ENCODE results near the gene CDH15. TPM values are rescaled to one million over a fixed set of nuclear protein-coding genes. Genes with fewer than 3 reads are reported as not detected.

Gene CDH15
- total RNA-seq, 2 experiments from 2014 or later, result not detected

DNA sequence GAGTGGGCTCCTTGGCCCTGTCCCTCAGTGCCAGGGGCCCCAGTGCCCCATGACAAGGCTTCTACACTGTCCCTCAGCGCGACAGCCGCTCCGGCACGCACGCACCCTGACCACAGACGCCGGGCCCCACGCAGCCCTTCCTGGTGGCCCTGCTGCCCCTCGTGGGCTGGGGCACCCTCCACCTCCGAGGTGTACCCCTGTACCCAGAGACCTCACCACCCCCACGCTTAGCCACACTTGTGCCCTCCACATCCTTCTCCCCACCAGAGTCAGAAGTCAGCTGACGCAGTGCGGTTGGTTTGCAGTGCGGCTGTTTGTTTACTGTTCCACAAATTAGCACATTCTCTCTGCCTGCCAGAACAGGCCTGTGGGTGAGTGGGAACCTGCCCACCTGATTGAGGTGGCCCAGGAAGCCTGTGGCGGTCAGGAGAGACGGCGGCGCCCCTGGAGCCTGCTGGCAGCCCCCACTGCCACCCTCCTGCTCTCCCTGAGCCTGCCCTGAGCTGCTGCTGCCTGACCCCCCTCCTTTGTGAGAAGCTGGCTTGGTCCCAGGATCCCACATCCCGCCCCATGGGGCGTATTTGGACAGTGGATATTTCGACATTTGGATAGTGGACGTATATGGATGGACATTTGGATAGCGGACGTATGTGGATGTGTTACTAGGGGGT, 38.0 kb upstream of the CDH15 start:
- Mint-ChIP-seq H3K9me3 (no peaks in the 10 kb centered on the region), H3K4me1 (ENCODE audit: low read depth) (peaks cover 9% of the 10 kb centered on the region), H3K27me3 (no peaks in the 10 kb centered on the region), H3K4me3 (no peak overlapping the region), H3K36me3 (ENCODE audit: low read depth) (peaks cover 58% of the 10 kb centered on the region), H3K27ac (no peak overlapping the region)
- no peak for ATAC-seq (ENCODE audit: poor library complexity)
- Histone ChIP-seq H3K27me3 (ENCODE audit: control insufficient read depth in 1 of 2, insufficient read depth in 2 of 2, low read length in 2 of 2) (no peaks in the 10 kb centered on the region), H3K4me3 (ENCODE audit: low read length) (no peak overlapping the region), H3K9me3 (ENCODE audit: control insufficient read depth in 1 of 2, insufficient read depth in 1 of 2, low read length in 2 of 2) (no peaks in the 10 kb centered on the region), H3K4me1 (ENCODE audit: insufficient read depth, low read length) (peaks cover 7% of the 10 kb centered on the region), H3K36me3 (ENCODE audit: insufficient read depth, low read length) (peaks cover 66% of the 10 kb centered on the region), H3K27ac (ENCODE audit: low read depth in 1 of 2, low read length in 2 of 2) (no peak overlapping the region)
- intact Hi-C loops (cut with DNase I, micrococcal nuclease), result no loop called here
- ChIA-PET POLR2A (no interaction called here), CTCF (no interaction called here)
- TF ChIP-seq CTCF (IDR thresholded peaks at IDR 0.05), result no peak
- DNase-seq, result peak in 1 of 14 experiments; percentile 9

- Mint-ChIP-seq H3K9me3 (no peaks in the 10 kb centered on the region), H3K27me3 (no peaks in the 10 kb centered on the region), H3K27ac (no peak overlapping the region), H3K4me3 (no peak overlapping the region), H3K4me1 (ENCODE audit: low read depth) (peaks cover 5% of the 10 kb centered on the region), H3K36me3 (ENCODE audit: low read depth) (peaks cover 52% of the 10 kb centered on the region)
- DNase-seq, result no peak
- TF ChIP-seq CTCF (IDR thresholded peaks at IDR 0.05), result no peak
- H3K27ac ChIP-seq (ENCODE audit: low read depth in 1 of 2, low read length in 2 of 2), result no peak overlapping the region
- no peaks in the 10 kb centered on the region for H3K9me3 ChIP-seq (ENCODE audit: control insufficient read depth in 1 of 2, insufficient read depth in 1 of 2, low read length in 2 of 2)
- ChIA-PET POLR2A (no interaction called here), CTCF (no interaction called here)
- intact Hi-C loops (cut with DNase I, micrococcal nuclease), result no loop called here
- no peaks in the 10 kb centered on the region for H3K27me3 ChIP-seq (ENCODE audit: control insufficient read depth in 1 of 2, insufficient read depth in 2 of 2, low read length in 2 of 2)
- no peak for ATAC-seq (ENCODE audit: poor library complexity)
- peaks cover 68% of the 10 kb centered on the region for H3K36me3 ChIP-seq (ENCODE audit: insufficient read depth, low read length)
- H3K4me3 ChIP-seq (ENCODE audit: low read length), result no peak overlapping the region
- H3K4me1 ChIP-seq (ENCODE audit: insufficient read depth, low read length), result peaks cover 7% of the 10 kb centered on the region
Observed at GRCh38 chr16:89134269-89134668, 37.3 kb upstream of the CDH15 start.

- H3K27me3 Mint-ChIP-seq, result no peaks in the 10 kb centered on the region
- no peaks in the 10 kb centered on the region for H3K4me1 Mint-ChIP-seq (ENCODE audit: low read depth)
- H3K9me3 Mint-ChIP-seq, result no peaks in the 10 kb centered on the region
- Histone ChIP-seq H3K4me1 (ENCODE audit: insufficient read depth, low read length) (peaks cover 7% of the 10 kb centered on the region), H3K27me3 (ENCODE audit: control insufficient read depth in 1 of 2, insufficient read depth in 2 of 2, low read length in 2 of 2) (no peaks in the 10 kb centered on the region), H3K4me3 (ENCODE audit: low read length) (no peak overlapping the region), H3K36me3 (ENCODE audit: insufficient read depth, low read length) (peaks cover 73% of the 10 kb centered on the region), H3K9me3 (ENCODE audit: control insufficient read depth in 1 of 2, insufficient read depth in 1 of 2, low read length in 2 of 2) (no peaks in the 10 kb centered on the region), H3K27ac (ENCODE audit: low read depth in 1 of 2, low read length in 2 of 2) (no peak overlapping the region)
- H3K36me3 Mint-ChIP-seq (ENCODE audit: low read depth), result peaks cover 46% of the 10 kb centered on the region
- ATAC-seq (ENCODE audit: poor library complexity) (no peak), DNase-seq (no peak)
- intact Hi-C loops (cut with DNase I, micrococcal nuclease), result no loop called here
- no peak overlapping the region for H3K4me3 Mint-ChIP-seq
- ChIA-PET CTCF (no interaction called here), POLR2A (no interaction called here)
- H3K27ac Mint-ChIP-seq, result no peak overlapping the region
- no peak for TF ChIP-seq CTCF (IDR thresholded peaks at IDR 0.05)
Observed at GRCh38 chr16:89135166-89135565, 36.4 kb upstream of the CDH15 start.
